Measurements from ENCODE around the gene DCANP1.

- TF ChIP-seq ZNF251 (CRISPR knock-in tag; IDR thresholded peaks at IDR 0.05) (no peak), ARID4A (CRISPR knock-in tag; IDR thresholded peaks at IDR 0.05; ENCODE audit: borderline replicate concordance) (no peak), SRY (CRISPR knock-in tag; IDR thresholded peaks at IDR 0.05) (no peak), SMAD3 (CRISPR knock-in tag; IDR thresholded peaks at IDR 0.05) (no peak), MED8 (CRISPR knock-in tag; IDR thresholded peaks at IDR 0.05; ENCODE audit: insufficient replicate concordance) (no peak), ELF1 (CRISPR knock-in tag; IDR thresholded peaks at IDR 0.05) (no peak), HDAC1 (CRISPR knock-in tag; IDR thresholded peaks at IDR 0.05) (no peak), PHF8 (CRISPR knock-in tag; IDR thresholded peaks at IDR 0.05) (no peak)
- TF ChIP-seq, protein P1, sequence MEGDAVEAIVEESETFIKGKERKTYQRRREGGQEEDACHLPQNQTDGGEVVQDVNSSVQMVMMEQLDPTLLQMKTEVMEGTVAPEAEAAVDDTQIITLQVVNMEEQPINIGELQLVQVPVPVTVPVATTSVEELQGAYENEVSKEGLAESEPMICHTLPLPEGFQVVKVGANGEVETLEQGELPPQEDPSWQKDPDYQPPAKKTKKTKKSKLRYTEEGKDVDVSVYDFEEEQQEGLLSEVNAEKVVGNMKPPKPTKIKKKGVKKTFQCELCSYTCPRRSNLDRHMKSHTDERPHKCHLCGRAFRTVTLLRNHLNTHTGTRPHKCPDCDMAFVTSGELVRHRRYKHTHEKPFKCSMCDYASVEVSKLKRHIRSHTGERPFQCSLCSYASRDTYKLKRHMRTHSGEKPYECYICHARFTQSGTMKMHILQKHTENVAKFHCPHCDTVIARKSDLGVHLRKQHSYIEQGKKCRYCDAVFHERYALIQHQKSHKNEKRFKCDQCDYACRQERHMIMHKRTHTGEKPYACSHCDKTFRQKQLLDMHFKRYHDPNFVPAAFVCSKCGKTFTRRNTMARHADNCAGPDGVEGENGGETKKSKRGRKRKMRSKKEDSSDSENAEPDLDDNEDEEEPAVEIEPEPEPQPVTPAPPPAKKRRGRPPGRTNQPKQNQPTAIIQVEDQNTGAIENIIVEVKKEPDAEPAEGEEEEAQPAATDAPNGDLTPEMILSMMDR (CRISPR knock-in tag; IDR thresholded peaks at IDR 0.05), result no peak
Observed at GRCh38 chr5:135487839-135488514, 40.8 kb upstream of the DCANP1 start.

Data from HepG2 (cell line).